ENCODE results near the gene SEPSECS. TPM values are rescaled to one million over a fixed set of nuclear protein-coding genes. Genes with fewer than 3 reads are reported as not detected.

Gene SEPSECS
- total RNA-seq, 1 donor from 2014 or later, result 8.5 TPM

- Histone ChIP-seq H3K9me3 (no peaks in the 10 kb centered on the region), H3K27ac (no peak overlapping the region), H3K27me3 (no peaks in the 10 kb centered on the region), H3K4me3 (no peak overlapping the region), H3K36me3 (no peaks in the 10 kb centered on the region), H3K4me1 (no peaks in the 10 kb centered on the region)
- TF ChIP-seq, protein P1, sequence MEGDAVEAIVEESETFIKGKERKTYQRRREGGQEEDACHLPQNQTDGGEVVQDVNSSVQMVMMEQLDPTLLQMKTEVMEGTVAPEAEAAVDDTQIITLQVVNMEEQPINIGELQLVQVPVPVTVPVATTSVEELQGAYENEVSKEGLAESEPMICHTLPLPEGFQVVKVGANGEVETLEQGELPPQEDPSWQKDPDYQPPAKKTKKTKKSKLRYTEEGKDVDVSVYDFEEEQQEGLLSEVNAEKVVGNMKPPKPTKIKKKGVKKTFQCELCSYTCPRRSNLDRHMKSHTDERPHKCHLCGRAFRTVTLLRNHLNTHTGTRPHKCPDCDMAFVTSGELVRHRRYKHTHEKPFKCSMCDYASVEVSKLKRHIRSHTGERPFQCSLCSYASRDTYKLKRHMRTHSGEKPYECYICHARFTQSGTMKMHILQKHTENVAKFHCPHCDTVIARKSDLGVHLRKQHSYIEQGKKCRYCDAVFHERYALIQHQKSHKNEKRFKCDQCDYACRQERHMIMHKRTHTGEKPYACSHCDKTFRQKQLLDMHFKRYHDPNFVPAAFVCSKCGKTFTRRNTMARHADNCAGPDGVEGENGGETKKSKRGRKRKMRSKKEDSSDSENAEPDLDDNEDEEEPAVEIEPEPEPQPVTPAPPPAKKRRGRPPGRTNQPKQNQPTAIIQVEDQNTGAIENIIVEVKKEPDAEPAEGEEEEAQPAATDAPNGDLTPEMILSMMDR (IDR thresholded peaks at IDR 0.05), result no peak
- DNase-seq (no peak), ATAC-seq (no peak)
- intact Hi-C loops (cut with DNase I), result no loop called here
Measured at GRCh38 chr4:25112995-25113380, 47.3 kb downstream of the SEPSECS start.

DNA sequence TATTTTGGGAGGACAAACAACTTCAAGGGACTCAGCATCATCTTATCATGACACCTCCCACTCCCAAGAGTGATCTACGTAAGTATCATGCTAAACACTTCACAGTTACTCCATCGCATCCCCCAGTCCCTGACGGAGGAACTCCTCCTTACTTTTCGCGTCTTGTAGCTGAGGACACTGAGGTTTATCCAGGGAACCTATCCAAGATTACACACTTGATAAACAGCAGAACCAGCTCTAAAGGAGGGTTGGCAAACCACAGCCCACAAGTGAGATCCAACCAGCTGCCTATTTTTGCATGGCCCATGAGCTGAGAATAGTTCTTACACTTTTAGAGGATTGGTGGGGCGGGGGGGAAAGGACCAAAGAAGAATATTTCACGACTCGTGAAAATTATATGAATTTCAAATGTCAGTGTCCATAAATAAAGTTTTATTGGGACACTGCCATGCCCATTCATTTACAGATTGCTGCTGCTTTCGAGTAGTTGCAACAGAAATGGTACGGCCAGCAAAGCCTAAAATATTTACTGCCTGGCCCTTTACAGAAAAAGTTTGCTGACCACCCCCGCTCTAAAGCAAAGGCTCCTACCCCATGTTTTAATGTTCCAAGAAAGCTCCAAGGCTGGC lies 47.8 kb downstream of the SEPSECS start:
- ATAC-seq, result no peak
- Histone ChIP-seq H3K27ac (no peak overlapping the region), H3K4me1 (no peaks in the 10 kb centered on the region), H3K4me3 (no peak overlapping the region), H3K9me3 (no peaks in the 10 kb centered on the region), H3K27me3 (no peaks in the 10 kb centered on the region), H3K36me3 (no peaks in the 10 kb centered on the region)
- TF ChIP-seq, protein P1 (IDR thresholded peaks at IDR 0.05), result no peak
- DNase-seq, result no peak
- intact Hi-C loops (cut with DNase I), result no loop called here

DNA sequence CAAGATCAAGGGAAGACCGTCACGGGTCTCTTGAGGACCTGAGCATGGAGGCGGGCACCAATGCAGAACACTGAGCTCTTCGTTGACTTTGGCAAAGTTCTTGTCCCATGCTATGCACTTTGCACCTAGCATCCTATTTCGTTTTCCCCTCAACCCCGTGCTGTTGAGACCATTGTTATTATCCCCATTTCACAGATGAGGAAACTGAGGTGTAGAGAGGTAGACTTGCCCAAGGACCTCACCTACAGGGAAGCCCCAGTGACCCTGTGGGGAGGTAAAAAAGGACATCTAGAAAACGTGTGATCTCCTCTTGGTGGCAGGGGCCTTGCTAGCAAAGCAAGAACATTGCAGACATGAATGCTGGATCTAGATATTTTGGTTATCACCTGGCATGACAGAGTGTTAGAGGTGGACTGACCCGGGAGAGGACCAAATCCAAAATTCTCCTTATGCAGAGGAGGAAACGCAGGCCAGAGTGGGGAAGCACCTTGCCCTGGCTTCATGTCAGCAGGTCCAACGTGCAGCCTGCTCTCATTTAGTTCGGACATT lies 48.5 kb downstream of the SEPSECS start:
- H3K4me1 ChIP-seq, result no peaks in the 10 kb centered on the region
- H3K27ac ChIP-seq, result no peak overlapping the region
- TF ChIP-seq, protein P1 (IDR thresholded peaks at IDR 0.05), result no peak
- H3K36me3 ChIP-seq, result no peaks in the 10 kb centered on the region
- DNase-seq (no peak), ATAC-seq (no peak)
- no peaks in the 10 kb centered on the region for H3K27me3 ChIP-seq
- H3K9me3 ChIP-seq, result no peaks in the 10 kb centered on the region
- intact Hi-C loops (cut with DNase I), result no loop called here
- H3K4me3 ChIP-seq, result no peak overlapping the region

DNA sequence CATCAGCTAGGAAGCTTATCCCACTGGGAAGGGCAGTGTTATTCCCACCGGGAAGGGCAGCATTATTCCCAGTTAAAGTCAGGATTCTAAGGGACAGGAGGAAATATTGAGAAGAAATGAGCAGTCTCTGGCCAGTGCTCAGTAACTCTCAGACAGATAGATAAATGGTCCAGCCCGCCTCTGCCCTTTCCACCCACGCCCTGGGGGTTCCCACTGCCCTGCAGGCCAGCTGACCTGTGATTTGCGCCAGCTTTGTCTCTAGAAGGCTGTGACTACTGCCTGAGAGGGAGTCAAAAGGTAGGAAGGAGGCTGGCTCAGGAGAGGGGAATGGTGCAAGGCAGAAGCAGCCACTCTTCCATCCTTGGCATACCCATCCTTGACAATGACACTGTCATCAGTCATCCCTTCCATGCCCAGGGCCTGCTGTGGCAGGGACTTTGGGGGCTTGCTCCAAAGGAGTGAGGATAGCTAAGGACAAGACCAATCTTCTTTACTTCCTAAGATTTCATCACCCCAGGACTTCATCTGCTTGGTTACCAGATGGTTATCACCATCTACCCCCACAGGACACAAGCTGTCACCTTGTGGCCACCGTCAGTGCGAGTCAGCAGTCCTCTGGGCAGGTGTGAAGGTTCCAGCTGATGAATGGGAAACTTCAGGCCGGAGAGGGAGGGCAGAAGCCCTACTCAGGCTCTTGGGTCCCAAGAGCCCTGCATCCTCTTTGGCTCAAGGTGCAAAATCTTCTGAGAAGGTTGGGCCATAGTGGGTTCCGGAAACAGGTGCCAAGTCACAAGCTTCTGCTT lies 49.5 kb downstream of the SEPSECS start:
- Histone ChIP-seq H3K4me3 (no peak overlapping the region), H3K4me1 (no peaks in the 10 kb centered on the region), H3K27me3 (no peaks in the 10 kb centered on the region), H3K27ac (no peak overlapping the region), H3K36me3 (no peaks in the 10 kb centered on the region), H3K9me3 (no peaks in the 10 kb centered on the region)
- DNase-seq (no peak), ATAC-seq (no peak)
- TF ChIP-seq, protein P1 (IDR thresholded peaks at IDR 0.05), result no peak
- intact Hi-C loops (cut with DNase I), result no loop called here

DNA sequence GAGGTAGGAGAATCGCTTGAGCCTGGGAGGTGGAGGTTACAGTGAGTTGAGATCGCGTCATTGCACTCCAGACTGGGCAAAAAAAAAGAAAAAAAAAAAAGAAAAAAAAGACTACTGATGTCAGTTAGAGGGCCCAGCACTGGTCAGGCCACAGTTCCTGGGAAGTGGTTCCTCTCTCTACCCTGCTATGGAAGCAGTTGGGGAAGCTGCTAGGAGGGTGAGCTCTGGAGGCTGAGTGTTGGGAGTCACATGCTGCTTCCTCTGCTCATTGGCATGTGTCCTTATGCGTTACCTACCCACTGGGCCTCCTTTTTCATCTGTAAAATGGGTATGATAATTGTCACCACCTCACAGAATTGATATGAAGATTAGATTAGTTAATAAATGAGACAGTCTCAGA lies 50.7 kb downstream of the SEPSECS start:
- no peaks in the 10 kb centered on the region for H3K27me3 ChIP-seq
- intact Hi-C loops (cut with DNase I), result no loop called here
- H3K4me1 ChIP-seq, result no peaks in the 10 kb centered on the region
- TF ChIP-seq, protein P1 (IDR thresholded peaks at IDR 0.05), result no peak
- no peaks in the 10 kb centered on the region for H3K9me3 ChIP-seq
- ATAC-seq (no peak), DNase-seq (no peak)
- H3K4me3 ChIP-seq, result no peak overlapping the region
- H3K27ac ChIP-seq, result no peak overlapping the region
- no peaks in the 10 kb centered on the region for H3K36me3 ChIP-seq

Measured in upper lobe of right lung (tissue), 1 donor.